Psoas muscle (tissue), 8 donors: ENCODE measurements around the gene ROPN1L. TPM values are rescaled to one million over a fixed set of nuclear protein-coding genes. Genes with fewer than 3 reads are reported as not detected.

Experiments
- ATAC-seq, 4 donors: fragments of 200-7000 bp; cut with Tn5 transposase; one replicate each; pipeline ENCODE4 v1.9.1; 2020; ENCODE audit warnings: moderate library complexity in 3 of 4, mild to moderate bottlenecking in 2 of 4
- DNase-seq, 2 donors: peaks; one replicate each; pipeline ENCODE4 v3.0.0-alpha.2; 2020
- H3K27ac ChIP-seq: fragments of 200-600 bp; one replicate; pipeline ENCODE4 v1.8.0; 2022
- H3K27me3 ChIP-seq, 3 donors: fragments of 200-600 bp in 1 of 3; one replicate each; pipeline versions ENCODE4 v1.6.1 to v1.8.0; 2013 to 2022; ENCODE audit warnings: low read length in 2 of 3, mild to moderate bottlenecking in 2 of 3, moderate library complexity in 1 of 3; ENCODE audit not compliant: insufficient read depth in 3 of 3
- H3K36me3 ChIP-seq, 2 donors: fragments of 200-600 bp in 1 of 2; one replicate each; pipeline versions ENCODE4 v1.6.1 to v1.8.0; 2013 to 2022; ENCODE audit warnings: low read depth in 1 of 2, mild to moderate bottlenecking in 1 of 2, moderate library complexity in 1 of 2; ENCODE audit not compliant: insufficient read depth in 1 of 2
- H3K4me1 ChIP-seq: fragments of 200-600 bp; one replicate; pipeline ENCODE4 v1.8.0; 2022
- H3K4me3 ChIP-seq: fragments of 200-600 bp; one replicate; pipeline ENCODE4 v1.8.0; 2022; ENCODE audit warnings: mild to moderate bottlenecking
- H3K9me3 ChIP-seq: fragments of 200-600 bp; one replicate; pipeline ENCODE4 v1.8.0; 2022
- CTCF ChIP-seq: fragments of 200-600 bp; IDR thresholded peaks from one replicate; pipeline ENCODE4 v1.8.0; 2022; ENCODE audit warnings: antibody characterized with exemption
- WGBS, 3 donors: extraction: QIAGEN DNeasy Blood & Tissue Kit; methylation state at CpG; one replicate each; pipeline versions ENCODE4 v1.1.6 to v1.1.7; 2013; 5-methylcytosine and 5-hydroxymethylcytosine counted together
- intact Hi-C, 2 donors: fragments of 100-400 bp; cut with DNase I; formaldehyde crosslinking; loops; one replicate each; pipeline versions ENCODE4 v1.11.0 to v1.14.2; 2022
- polyA plus RNA-seq, 3 donors: library from polyadenylated mRNA; stranded (reverse); fragments of 200-250 nt; gene quantifications; one replicate each; pipeline ENCODE4 v1.2.3, GENCODE V29; 2013
- total RNA-seq, 4 donors: library from RNA; stranded (reverse); fragmentation: NEBNext Ultra II Directional in 2 of 4; extraction: Animal tissue kit (Norgen Biotek cat#: 25700) in 2 of 4; gene quantifications; one replicate each; pipeline versions ENCODE4 v1.2.1 to v1.2.4, GENCODE V29; 2021 to 2023
- donor health status: healthy with polysubstance abuse.
- donor health status: DM: no; HTN: no; CAD: no; lungs with moderate emphysema.
- donor health status: Bipolar disorder and iron deficiency.
- donor health status: healthy.
- donor health status: DM: yes; HTN: yes; CAD: no.
- donor health status: DM: no; HTN: no; CAD: no.
- donor health status: DM: no; HTN: no; CAD: no.
- donor health status: DM: yes; HTN: yes; CAD: no.

Gene ROPN1L
- total and polyA plus RNA-seq, 7 donors: 0.16 to 0.38 (median 0.25) TPM; not detected in 4

GRCh38 chr5:10498350-10498749 is 56.7 kb downstream of the ROPN1L start:
- intact Hi-C loops: no loop called here
- no peak for DNase-seq
- no peak for ATAC-seq
- no peak overlapping the region for H3K27ac ChIP-seq
- H3K4me3 ChIP-seq: no peak overlapping the region
- peaks cover 13% of the 10 kb centered on the region for H3K9me3 ChIP-seq
- H3K36me3 ChIP-seq: no peaks in the 10 kb centered on the region
- H3K27me3 ChIP-seq: no peaks in the 10 kb centered on the region
- no peaks in the 10 kb centered on the region for H3K4me1 ChIP-seq
- TF ChIP-seq CTCF: no peak
- 64 to 75% (median 68%) methylated on average over 6 of the region's 6 CpGs for WGBS, 3 donors

- Histone ChIP-seq H3K27ac (no peak overlapping the region), H3K4me1 (peaks cover 1% of the 10 kb centered on the region), H3K27me3 (no peaks in the 10 kb centered on the region), H3K4me3 (no peak overlapping the region), H3K36me3 (no peaks in the 10 kb centered on the region), H3K9me3 (peaks cover 8% of the 10 kb centered on the region)
- WGBS, 3 donors: 88 to 93% (median 90%) methylated on average over 8 to 9 of the region's 9 CpGs
- TF ChIP-seq CTCF: no peak
- intact Hi-C loops: no loop called here
- ATAC-seq (no peak), DNase-seq (no peak)
Measured at GRCh38 chr5:10499066-10499465, 57.4 kb downstream of the ROPN1L start.

GRCh38 chr5:10499776-10500175 is 58.1 kb downstream of the ROPN1L start:
- Histone ChIP-seq H3K36me3 (no peaks in the 10 kb centered on the region), H3K27ac (no peak overlapping the region), H3K4me3 (no peak overlapping the region), H3K9me3 (peaks cover 4% of the 10 kb centered on the region), H3K27me3 (no peaks in the 10 kb centered on the region), H3K4me1 (peaks cover 7% of the 10 kb centered on the region)
- intact Hi-C loops: no loop called here
- no peak for ATAC-seq
- no peak for TF ChIP-seq CTCF
- DNase-seq: no peak
- 61 to 95% (median 90%) methylated on average over 2 of the region's 2 CpGs for WGBS, 3 donors

GRCh38 chr5:10500669-10501068 is 59.0 kb downstream of the ROPN1L start:
- intact Hi-C loops: no loop called here
- peaks cover 7% of the 10 kb centered on the region for H3K4me1 ChIP-seq
- 95 to 98% (median 96%) methylated on average over 3 of the region's 3 CpGs for WGBS, 3 donors

More at GRCh38 chr5:10500669-10501068, 59.0 kb downstream of the ROPN1L start:
- Histone ChIP-seq H3K27me3 (no peaks in the 10 kb centered on the region), H3K4me3 (no peak overlapping the region), H3K27ac (no peak overlapping the region), H3K9me3 (no peaks in the 10 kb centered on the region), H3K36me3 (no peaks in the 10 kb centered on the region)
- DNase-seq (no peak), ATAC-seq (no peak)
- TF ChIP-seq CTCF: no peak
